RKO (cell line): ENCODE results near the gene FBXO36.
"Not testable (repeated sequence)": the region's sequence is repeated elsewhere in the genome, so short reads cannot be mapped to it uniquely, and the experiment has no call there.

Experiments used
- DNase-seq: peaks from one replicate; pipeline ENCODE4 v3.0.0-alpha.2; 2016; ENCODE audit warnings: low spot score

The FBXO36 gene

DNA sequence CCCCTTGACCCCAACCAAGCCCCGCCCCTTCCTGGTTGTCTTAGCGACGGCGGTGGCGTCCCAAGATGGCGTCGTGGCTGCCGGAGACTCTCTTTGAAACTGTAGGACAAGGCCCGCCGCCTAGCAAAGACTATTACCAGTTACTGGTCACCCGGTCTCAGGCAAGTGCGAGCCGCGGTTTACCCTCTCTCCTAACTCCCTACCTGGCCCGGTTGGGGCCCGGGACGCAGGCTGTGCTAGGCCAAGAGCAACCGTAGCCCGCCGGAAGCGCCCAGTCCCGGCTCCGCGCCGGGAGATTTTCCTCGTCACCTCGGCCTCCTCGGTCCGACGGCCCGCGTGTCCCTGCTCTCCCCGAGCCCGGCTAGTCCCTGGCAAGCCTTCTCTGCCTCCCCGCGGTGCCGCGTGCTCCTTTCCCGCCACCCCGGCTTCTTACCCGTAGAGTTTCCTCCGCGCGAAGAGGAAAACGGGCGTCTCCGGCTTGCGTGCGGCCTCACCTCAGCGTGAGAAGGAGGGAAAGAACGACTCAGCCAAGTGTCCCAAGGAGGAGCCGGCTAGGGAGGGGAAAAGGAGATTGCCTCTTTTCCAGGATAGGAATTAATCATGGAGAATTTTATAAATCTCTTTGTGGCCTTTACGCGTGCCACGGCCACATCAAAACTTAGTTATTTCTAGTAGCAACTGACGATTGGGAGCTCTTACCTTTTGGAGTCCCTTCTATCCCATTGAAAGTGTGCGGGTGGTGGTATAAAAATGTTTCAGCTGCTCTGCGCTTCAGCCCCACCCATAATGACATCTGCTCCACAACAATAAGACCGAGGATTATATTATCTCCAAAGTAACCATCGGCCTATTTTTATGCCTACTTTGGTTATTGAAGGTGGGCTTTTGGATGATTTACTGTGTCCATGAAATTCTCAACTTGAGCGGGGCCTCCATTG lies at the start of gene FBXO36:
Gene FBXO36, plus strand, starts transcription at position 55 of the 938 bp plus-strand sequence. Its CDS starts 11 bp downstream, at position 66.
- peak; percentile 86 for DNase-seq

DNA sequence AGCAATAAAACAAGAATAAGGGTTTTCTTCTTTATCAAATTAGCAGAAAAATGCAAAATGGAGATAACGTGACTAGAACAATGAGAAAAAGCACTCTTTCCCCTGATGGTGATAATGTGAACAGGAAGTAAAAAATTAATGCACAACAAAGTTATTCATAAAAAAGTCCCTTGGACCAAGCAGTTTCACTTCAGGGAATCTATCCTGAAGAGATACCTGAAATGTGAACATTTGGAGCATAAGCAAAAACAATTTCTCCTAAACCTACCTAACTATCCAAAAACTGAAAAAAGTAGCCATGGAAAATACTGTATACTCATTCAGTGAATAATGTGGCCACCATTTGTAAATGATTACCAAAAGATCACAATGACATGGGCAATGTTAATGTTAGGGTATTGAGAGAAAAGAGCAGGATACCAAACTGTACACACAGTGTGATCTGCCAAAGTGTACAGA lies 49.2 kb upstream of the FBXO36 start:
- no peak for DNase-seq

DNA sequence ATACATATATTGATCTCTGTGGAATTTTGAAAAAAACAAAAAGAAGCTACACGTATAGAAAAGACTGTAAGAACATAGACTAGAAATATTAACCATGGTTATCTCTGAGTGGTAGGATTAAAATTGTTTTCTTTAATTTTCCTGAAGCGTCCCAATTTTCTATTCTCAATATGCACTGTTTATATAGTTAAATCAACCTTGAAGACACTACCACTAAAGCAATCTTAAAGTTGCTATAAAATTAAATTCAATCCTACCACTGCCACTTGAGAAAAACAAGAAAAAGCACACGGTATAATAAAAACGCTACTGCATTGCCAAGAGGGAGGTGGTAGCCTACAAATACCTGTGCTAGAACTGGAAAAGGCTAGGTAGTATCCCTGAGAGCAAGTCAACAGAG lies 47.7 kb upstream of the FBXO36 start:
- DNase-seq, result no peak

DNA sequence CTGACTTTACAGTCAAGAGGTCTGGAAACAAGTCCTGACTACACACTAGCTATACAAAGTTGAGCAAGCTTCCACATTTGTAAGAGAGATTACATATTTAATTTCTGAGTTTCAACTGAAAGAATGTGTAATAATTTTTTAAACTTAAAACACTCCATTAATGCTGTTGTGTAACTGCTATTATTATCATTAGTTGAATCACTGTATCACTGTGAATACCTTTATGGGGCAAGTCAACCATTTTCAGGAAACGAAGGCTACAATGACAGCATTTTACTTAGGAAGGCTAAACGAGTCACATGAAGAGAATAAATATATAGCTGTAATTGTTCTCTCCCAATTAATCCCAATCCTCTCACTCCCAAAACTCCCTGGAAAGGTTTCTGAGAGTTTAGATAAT lies 46.8 kb upstream of the FBXO36 start:
- no peak for DNase-seq

DNA sequence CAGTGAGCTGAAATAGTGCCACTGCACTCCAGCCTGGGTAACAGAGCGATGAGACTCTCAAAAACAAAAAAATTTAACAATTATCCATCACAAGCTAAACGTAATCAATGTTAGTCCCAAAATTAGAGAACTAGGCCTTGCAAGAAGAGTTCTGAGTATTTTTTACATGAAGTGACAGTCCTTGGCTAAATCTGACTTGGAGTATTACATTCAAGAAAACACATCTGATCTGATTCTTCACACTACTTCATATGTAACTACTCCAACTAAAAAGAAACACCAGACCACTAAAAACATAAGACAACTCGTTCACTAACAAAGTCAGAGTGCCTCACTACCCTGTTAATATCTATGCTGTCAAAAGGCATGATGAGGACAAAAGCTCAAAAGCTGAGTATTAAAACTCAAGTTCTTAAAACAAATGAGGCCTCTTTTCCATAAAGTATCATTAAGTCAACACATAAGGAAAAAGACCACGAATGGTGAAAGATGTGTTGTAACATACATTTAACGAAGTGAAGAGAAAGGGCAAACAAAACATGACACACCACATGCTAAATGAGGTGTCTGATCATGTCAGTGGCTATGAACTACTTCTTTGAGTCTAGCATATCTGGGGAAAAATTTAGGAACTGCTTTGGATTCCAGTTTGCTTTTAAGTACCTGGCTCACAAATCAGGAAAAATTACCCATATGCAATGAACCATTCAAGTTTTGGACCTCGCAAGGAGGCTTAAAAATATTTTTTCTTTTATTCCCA lies 42.9 kb upstream of the FBXO36 start:
- no peak for DNase-seq

DNA sequence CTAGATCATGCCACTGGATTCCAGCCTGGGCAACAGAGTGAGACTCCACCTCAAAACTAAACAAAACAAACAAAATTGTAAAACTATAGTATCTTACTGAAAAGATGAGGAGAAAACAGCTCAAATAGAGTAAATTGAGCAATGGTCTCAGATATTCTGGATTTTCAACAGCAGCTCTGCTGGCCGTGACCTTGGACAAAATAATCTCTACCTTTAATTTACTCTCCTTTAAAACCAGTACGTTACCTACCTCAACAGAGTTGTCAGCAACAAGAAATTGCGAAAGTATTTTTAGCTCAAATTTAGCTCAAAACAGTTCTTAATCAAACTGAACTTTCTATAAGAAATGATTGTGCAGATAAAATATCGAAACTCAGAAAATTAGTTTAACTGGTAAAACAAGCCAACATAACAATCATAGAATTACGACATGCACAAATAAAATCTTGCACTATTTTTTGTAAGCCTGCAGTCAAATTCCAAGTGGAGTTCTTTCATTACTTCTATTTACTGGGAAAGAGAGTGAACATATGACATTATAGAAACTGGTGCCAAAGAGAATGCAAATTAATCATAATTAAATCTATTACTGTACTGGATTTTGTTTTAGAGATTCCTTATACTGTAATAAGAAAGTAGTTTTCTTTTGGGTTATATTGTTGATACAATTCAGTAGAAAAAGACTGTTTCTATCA lies 41.3 kb upstream of the FBXO36 start:
- DNase-seq, result no peak

GRCh38 chr2:229882583-229882982 lies 39.7 kb upstream of the FBXO36 start:
- DNase-seq, result no peak

- no peak for DNase-seq
These were observed 37.3 kb upstream of the FBXO36 start for GRCh38 chr2:229884775-229885699.

- no peak for DNase-seq
These were observed 34.9 kb upstream of the FBXO36 start for GRCh38 chr2:229887441-229887840.

- no peak for DNase-seq
These were observed 34.3 kb upstream of the FBXO36 start for GRCh38 chr2:229888031-229888430.

DNA sequence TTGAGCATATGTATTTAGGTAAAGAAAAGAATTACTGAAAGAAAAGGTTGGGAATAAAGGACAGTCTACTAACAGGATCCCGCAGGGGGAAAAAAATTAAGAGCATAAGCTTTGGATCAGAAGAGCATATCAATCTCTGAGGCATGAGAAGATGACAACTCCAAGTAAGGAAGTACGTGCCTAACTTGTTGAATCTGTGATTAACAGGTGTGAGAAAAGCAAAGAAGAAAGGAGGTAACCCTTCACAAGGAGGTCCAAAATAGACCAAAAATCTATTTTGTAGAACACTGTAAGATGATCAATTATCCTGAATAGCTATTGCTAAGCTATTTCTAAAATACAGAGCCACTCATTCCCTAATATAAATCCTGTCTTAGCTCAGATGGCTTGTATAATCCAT lies 33.3 kb upstream of the FBXO36 start:
- no peak for DNase-seq

DNA sequence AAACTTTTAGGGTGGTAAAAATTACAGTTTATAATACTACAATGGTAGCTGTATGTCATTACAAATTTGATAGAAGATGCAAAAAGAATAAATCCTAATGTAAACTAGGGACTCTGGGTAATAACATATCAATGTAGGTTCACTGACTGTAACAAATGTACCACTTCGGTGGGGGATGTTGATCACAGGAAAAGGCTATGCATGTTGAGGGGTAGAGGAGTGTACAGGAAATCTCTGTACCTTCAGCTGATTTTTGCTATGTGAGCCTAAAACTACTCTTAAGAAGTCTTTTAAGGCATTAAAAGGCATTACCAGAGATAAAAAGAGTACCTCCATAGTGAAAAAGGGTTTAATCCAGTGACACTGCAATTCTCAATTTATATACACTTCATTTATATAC lies 25.4 kb upstream of the FBXO36 start:
- DNase-seq, result no peak

DNA sequence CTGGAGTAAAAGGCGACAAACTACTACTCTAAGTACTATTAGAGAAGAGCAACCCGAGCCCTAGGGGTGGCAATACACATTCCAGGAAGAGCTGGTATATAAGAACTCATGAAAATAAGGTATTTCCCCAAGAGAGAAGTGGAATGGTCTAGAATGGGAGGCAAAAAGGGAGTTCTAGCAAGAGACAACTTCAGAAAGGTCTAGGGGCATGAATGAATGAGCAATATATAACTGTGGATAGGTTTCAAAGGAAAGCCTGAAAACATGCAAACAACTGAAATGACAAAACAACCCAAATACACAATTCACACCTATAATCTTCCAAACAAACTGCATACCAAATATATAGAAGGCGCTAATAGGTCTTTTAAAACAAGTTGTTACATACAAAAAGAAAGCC lies 22.7 kb upstream of the FBXO36 start:
- no peak for DNase-seq

DNA sequence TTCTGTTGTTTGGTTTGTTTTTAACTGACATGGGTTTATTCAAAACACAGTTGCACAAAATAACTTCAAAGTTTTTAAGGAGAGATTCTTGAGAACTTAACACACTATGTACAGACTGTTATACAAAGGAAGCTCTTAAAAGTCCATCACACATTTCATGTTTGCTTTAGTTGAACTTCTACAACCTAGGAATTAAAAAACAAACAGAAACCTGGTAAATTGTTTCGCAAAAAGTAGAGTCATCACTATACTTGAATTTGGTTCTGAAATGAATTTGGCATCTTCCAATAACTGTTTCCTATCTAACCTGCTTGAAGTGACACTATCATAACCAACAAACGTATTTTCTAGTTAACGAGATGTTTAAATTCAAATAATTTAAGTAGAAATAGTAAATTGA lies 22.3 kb upstream of the FBXO36 start:
- no peak for DNase-seq

GRCh38 chr2:229900514-229900913 lies 21.8 kb upstream of the FBXO36 start:
- not testable (repeated sequence) for DNase-seq

DNA sequence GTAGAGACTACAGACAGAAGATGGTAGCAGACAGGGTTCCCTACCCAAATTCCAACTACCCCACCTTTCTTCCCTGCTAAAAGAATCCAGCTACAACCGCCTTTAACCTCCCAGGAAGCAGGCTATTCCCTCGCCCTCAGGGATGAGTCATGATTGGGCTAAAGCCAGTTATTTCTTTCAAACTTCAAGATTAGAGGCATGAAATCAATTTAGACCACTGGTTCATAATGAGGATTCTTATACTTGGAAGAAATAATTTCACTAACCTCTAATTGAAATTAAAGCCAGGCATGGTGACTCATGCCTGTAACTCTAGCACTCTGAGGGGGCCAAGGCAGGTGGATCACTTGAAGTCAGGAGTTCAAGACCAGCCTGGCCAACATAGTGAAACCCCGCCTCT lies 20.5 kb upstream of the FBXO36 start:
- DNase-seq, result peak; percentile 40

DNA sequence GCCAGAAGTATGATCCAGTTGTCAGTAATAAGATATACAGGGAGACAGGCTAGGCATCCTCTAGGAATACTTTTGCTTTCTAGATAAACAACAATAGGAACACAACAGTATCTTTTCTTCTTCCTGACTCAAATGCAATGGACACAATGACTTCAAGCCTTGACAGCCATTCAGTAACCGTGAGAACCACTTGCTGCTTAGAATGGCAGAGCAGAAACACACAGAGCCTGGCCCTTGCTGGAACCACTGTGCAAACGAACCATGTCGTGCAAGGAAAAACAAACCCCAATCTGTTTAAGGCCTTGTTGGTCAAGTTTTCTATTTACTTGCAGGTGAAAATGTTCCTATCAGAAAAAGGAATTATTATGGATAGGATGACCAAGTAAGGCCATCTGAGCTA lies 19.3 kb upstream of the FBXO36 start:
- no peak for DNase-seq

- DNase-seq, result no peak
These were observed 16.7 kb upstream of the FBXO36 start for GRCh38 chr2:229905601-229906000.

- no peak for DNase-seq
These were observed 13.2 kb upstream of the FBXO36 start for GRCh38 chr2:229909090-229909489.

DNA sequence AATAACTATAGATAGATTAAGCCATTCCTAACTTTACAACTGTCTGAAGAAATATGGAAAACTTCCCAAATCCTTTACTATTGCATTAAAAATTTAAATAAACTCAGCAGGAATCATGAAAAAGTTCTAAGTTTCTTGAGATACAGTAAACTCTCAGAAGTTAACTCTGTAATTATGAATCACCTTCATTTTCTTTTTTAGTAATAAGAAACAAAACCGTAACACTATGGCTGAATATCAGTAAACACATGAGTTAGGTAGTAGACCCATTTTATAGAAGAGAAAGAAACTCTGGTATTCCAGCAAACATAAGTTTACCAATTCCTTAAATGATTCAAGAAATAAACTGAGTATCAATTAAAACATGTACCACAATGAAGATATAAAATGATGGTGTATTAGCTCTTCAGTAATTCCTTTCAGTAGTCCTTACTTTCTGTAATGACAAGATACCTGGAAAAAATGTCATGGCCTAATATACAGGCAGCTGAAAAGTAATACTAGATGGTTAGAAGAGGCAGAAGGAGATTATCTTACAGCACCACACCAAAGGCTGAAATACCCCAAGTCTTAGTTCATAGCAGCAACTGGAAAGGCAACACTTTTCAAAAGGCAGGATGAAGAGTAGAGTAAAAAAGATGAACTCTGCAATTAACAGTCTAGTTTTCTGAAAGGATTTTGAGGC lies 12.0 kb upstream of the FBXO36 start:
- DNase-seq, result no peak
